Measurements from ENCODE around the gene SLC35F1. TPM values are rescaled to one million over a fixed set of nuclear protein-coding genes. Genes with fewer than 3 reads are reported as not detected.

The SLC35F1 gene
- total RNA-seq, 2 donors from 2014 or later, result 1.1 to 1.3 TPM

DNA sequence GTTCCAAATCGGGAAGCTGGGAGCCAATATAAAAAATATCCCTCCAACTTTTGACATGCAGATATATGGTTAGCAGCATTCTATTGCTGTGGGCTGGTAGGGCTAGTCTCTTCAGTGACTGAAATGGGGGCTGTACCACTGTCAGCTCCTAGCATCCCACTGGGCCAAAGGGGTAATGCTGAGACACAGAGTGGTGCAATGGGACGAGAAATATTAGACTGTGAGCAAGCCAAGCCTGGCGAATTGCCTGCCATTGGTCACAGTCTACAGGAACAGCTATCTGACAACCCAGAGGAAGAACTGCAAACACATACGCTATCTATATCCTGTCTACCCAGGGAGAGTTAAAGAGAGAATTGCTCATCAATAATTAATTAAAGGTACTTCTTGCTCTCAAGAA is 3.5 kb downstream of the SLC35F1 start:
- Histone ChIP-seq H3K27me3 (peaks cover 0 to 4% of the 10 kb centered on the region in 2 donors), H3K4me3 (no peak overlapping the region), H3K36me3 (no peaks in the 10 kb centered on the region), H3K27ac (no peak overlapping the region), H3K9me3 (no peaks in the 10 kb centered on the region), H3K4me1 (peaks cover 0 to 18% of the 10 kb centered on the region in 2 donors)
- no peak for DNase-seq (ENCODE audit: low spot score)
- TF ChIP-seq, protein P1, sequence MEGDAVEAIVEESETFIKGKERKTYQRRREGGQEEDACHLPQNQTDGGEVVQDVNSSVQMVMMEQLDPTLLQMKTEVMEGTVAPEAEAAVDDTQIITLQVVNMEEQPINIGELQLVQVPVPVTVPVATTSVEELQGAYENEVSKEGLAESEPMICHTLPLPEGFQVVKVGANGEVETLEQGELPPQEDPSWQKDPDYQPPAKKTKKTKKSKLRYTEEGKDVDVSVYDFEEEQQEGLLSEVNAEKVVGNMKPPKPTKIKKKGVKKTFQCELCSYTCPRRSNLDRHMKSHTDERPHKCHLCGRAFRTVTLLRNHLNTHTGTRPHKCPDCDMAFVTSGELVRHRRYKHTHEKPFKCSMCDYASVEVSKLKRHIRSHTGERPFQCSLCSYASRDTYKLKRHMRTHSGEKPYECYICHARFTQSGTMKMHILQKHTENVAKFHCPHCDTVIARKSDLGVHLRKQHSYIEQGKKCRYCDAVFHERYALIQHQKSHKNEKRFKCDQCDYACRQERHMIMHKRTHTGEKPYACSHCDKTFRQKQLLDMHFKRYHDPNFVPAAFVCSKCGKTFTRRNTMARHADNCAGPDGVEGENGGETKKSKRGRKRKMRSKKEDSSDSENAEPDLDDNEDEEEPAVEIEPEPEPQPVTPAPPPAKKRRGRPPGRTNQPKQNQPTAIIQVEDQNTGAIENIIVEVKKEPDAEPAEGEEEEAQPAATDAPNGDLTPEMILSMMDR (IDR thresholded peaks at IDR 0.05), result no peak

DNA sequence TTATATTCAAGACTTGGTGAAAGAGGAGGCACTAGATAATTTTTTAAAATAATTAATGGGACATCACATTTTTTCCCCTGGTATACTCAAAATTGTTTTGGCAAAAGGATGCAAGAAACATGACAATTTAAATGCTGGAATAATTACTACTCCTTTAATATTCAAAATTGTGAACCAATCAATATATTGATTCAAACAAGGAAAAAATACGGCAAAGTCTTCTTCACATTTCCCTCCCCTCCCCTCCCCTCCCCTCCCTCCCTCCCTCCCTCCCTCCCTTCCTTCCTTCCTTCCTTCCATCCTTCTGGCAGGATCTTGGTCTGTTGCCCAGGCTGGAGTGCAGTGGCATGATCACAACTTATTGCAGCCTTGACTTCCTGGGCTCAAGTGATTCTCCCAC is 4.1 kb downstream of the SLC35F1 start:
- Histone ChIP-seq H3K9me3 (no peaks in the 10 kb centered on the region), H3K27ac (no peak overlapping the region), H3K36me3 (no peaks in the 10 kb centered on the region), H3K27me3 (peaks cover 0 to 4% of the 10 kb centered on the region in 2 donors), H3K4me3 (no peak overlapping the region), H3K4me1 (peaks cover 0 to 18% of the 10 kb centered on the region in 2 donors)
- DNase-seq (ENCODE audit: low spot score), result no peak
- TF ChIP-seq, protein P1 (IDR thresholded peaks at IDR 0.05), result no peak

DNA sequence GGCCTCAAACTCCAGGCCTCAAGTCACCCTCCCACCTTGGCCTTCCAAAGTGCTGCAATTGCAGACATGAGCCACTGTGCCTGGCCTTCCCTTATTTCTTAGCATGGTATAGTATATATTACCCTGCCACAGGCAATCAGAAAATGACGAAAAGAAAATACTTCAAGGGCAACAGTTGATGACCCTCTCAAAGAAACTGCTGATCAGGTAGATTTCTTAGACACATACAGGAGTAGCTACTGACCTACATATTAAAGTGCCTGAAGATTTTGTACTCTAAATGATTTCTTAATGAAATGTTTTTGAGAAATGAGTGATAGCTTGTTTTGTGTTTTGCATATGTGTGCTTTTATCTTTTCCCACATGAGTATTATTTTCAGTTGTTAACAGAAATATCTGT is 4.6 kb downstream of the SLC35F1 start:
- peaks cover 0 to 4% of the 10 kb centered on the region in 2 donors for H3K27me3 ChIP-seq

DNA sequence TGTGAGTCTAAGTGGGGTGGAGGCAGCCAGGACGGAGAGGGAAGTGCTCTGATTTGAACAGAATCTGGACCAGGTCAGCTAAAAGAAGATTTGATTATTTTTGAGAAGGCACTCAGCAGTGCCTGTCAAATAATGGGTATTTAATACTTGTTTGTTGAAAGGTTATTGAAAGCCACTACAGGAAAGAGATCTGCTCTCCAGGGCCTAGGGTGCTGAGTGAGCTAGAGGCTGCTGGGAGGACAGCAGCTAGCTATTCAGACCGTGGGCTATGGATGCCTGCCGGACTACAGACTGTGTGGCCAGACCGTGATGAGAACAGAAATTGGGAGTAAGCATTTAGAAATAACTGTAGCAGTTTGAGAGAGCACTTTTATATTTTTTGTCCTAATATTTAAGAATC is 8.8 kb downstream of the SLC35F1 start:
- Histone ChIP-seq H3K27ac (no peak overlapping the region), H3K4me3 (no peak overlapping the region), H3K36me3 (no peaks in the 10 kb centered on the region), H3K4me1 (peaks cover 0 to 10% of the 10 kb centered on the region in 2 donors), H3K27me3 (no peaks in the 10 kb centered on the region), H3K9me3 (no peaks in the 10 kb centered on the region)
- TF ChIP-seq, protein P1 (IDR thresholded peaks at IDR 0.05), result no peak
- DNase-seq (ENCODE audit: low spot score), result no peak

More for the DNA sequence above, 4.6 kb downstream of the SLC35F1 start:
- Histone ChIP-seq H3K4me1 (peaks cover 0 to 13% of the 10 kb centered on the region in 2 donors), H3K9me3 (no peaks in the 10 kb centered on the region), H3K27ac (no peak overlapping the region), H3K36me3 (no peaks in the 10 kb centered on the region), H3K4me3 (no peak overlapping the region)
- TF ChIP-seq, protein P1 (IDR thresholded peaks at IDR 0.05), result no peak
- no peak for DNase-seq (ENCODE audit: low spot score)

DNA sequence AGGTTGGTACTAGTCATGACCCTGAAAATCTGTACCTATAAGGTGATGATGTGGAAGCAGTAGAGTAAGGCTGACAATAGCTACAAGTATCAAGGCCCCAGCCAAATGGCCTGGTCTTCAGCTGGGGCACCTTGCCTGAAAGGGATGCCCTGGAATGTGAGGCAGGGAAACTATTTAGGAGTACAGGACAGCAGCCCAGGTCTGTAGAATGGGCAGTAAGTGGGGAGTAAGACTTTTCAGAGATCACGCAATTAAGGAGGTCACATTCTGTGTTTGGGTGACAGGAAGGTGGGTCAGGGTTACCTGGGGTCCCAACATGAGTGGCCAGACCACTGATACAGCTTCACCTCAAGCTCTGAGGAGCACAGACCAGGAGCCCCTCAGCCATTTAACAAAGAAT is 9.4 kb downstream of the SLC35F1 start:
- DNase-seq (ENCODE audit: low spot score), result no peak
- Histone ChIP-seq H3K4me3 (no peak overlapping the region), H3K27ac (no peak overlapping the region), H3K9me3 (no peaks in the 10 kb centered on the region), H3K27me3 (no peaks in the 10 kb centered on the region), H3K4me1 (peaks cover 0 to 10% of the 10 kb centered on the region in 2 donors), H3K36me3 (no peaks in the 10 kb centered on the region)
- TF ChIP-seq, protein P1 (IDR thresholded peaks at IDR 0.05), result no peak

DNA sequence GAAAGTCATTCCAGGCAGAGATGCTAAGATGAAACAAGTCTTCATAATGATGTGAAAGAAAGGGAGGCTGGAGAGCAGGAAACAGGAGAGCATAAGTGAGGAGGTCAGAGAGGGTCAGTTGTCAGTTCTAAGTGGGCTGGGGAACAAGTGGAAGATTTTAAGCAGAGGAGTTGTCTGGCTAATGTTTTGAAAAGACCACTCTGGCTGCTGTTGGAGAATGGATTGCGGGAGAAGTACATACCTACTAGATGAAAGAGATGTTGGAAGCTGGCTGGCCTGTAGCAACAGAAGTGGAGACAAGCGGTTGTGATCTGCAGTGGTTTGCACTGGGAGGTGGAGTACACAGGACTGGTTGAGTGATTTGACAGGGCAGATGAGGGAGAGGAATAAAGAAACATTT is 10.1 kb downstream of the SLC35F1 start:
- no peak overlapping the region for H3K27ac ChIP-seq
- no peaks in the 10 kb centered on the region for H3K36me3 ChIP-seq
- peaks cover 0 to 10% of the 10 kb centered on the region in 2 donors for H3K4me1 ChIP-seq
- no peaks in the 10 kb centered on the region for H3K9me3 ChIP-seq
- TF ChIP-seq, protein P1 (IDR thresholded peaks at IDR 0.05), result no peak
- no peak for DNase-seq (ENCODE audit: low spot score)
- H3K4me3 ChIP-seq, result no peak overlapping the region
- no peaks in the 10 kb centered on the region for H3K27me3 ChIP-seq
